GM20431 (cell line): ENCODE measurements around the gene PLXDC1.
"Not testable (repeated sequence)": the region's sequence is repeated elsewhere in the genome, so short reads cannot be mapped to it uniquely, and the experiment has no call there.

ENCODE experiments used
- in situ Hi-C: fragments of 300-500 bp; cut with MseI, MboI; formaldehyde crosslinking; loops from one replicate; pipeline ENCODE4 v1.15.0; 2020; ENCODE audit warnings: low sequenced_read_pairs; ENCODE audit not compliant: unreplicated experiment

The PLXDC1 gene

GRCh38 chr17:39131616-39132015, 19.8 kb downstream of the PLXDC1 start:
- in situ Hi-C loops = no loop called here

DNA sequence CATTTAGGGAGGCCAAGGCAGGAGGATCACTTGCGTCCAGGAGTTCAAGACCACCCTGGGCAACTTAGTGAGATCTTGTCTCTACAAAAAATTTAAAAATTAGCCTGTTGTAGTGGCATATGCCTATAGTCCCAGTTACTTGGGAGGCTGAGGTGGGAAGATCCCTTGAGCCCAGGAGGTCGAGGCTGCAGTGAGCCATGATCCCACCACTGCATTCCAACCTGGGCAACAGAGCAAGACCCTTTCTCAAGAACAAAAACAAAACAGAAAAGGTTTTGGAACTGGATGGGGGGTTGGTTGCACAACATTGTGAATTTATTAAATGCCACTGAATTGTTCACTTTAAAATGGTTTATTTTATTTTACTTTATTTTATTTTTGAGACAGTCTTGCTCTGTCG, 21.2 kb downstream of the PLXDC1 start:
- in situ Hi-C loops = no loop called here

DNA sequence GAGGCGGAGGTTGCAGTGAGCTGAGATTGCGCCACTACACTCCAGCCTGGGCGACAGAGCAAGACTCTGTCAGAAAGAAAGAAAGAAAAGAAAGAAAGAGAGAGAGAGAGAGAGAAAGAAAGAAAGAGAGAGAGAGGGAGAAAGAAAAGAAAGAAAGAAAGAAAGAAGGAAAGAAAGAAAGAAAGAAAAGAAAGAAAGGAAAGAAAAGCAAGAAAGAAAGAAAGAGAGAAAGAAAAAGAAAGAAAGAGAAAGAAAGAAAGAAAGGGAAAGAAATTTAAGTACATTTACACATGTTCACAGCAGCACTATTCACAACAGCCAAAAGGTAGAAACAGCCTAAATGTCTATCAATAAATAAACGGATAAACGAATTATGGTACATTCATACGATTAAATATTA, 21.9 kb downstream of the PLXDC1 start:
- in situ Hi-C loops = not testable (repeated sequence)

- in situ Hi-C loops = no loop called here
Measured at GRCh38 chr17:39126436-39126835, 25.0 kb downstream of the PLXDC1 start.

DNA sequence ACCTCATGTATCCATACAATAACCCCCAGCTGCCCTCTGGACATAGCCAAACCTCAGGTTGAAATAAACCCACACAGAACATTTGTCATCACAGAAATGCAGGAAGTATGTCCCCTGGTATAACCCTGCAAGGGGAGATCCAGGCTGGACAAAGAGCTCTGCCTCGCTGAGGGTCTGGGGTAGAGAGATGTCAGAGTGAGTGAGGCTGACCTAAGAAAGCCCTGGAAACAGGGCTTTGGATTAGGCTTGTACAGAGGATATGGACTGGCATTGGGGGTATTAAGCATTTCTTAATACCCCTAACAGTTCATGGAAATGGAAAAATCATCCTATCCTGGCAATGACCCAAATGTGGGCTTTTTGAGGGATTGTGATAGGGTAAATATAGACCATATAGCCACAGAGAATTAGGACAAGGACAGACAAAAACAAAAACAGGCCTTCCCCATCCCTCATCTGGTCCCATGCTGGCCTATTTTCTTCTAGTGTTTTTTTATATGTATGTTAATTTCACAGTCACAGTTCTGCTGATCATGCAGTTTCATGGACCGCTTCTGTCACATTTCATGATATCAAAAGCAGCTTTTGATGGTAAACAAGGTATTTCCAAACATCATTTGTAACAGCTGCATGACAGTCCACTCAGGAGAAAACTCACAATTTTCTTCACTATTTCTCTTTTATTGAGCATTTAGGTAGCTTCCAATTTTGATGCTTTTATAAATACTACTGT, 26.1 kb downstream of the PLXDC1 start:
- in situ Hi-C loops = no loop called here

DNA sequence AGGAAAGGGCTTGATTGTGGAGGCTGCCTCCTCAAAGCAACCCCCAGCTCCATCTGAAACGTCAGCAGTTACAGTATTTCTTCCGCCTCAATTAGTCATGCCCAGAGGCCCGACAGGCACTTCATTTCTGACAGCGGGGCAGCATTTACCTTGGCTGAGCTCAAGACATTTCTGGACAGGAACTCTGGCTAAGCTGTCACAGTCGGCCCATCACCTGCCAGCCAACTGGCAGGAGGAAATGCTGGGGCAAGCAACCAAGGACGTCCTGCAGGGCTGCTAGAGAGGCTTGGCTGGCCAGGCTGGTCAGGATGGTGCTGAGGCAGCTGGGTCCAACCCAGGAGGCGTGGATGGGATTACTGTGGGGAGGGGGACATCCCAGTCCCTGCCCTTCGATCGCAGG, 27.8 kb downstream of the PLXDC1 start:
- in situ Hi-C loops = no loop called here

DNA sequence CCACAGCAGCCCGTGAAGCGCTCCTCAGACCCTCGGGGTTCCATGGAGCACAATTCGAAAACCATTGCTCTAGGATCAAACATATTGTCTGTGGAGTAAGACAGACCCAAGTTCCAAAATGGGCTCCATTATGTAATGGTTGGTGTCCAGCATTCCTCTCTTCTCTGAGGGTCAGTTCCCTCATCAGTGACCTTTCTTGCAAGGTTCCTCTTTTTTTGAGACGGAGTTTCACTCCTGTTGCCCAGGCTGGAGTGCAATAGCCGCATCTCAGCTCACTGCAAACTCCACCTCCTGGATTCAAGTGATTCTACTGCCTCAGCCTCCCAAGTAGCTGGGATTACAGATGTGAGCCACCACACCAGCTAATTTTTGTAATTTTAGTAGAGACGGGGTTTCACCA, 28.4 kb downstream of the PLXDC1 start:
- in situ Hi-C loops = no loop called here

- in situ Hi-C loops = not testable (repeated sequence)
Measured at GRCh38 chr17:39121919-39122318, 29.5 kb downstream of the PLXDC1 start.

DNA sequence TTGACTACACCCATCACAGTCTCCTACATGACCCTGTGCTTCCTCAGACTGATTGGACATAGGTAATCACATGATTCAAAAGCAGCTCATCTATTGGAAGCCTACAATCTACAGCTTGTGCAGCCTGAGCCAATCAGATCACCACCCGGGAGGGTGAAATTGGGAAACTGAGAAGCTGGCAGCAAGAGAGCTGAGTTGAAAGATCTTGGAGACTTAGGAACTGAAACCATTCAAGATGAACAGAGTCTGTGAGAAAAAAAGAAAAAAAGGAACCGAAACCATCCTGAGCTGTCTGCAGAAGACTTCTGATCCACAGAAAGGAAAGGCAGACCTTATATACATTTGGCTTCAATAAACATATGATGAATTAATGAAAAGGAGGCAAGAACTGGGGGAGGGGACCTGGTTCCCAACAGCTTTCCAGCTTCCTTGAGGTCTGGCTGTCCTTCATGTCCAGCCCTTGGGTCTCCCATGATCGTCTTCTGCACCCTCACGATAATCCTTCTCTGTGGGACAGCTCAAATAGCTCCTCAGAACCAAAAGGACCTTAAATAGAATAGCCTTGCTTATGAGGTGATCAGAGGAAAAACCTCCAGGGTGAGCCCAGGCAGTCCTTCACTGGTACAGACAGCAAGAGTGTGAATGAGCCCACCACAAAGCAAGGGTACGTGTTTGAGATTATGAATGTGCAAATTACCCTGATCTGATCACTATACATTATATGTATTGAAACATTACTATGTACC, 32.6 kb downstream of the PLXDC1 start:
- in situ Hi-C loops = no loop called here

GRCh38 chr17:39116224-39116623, 35.2 kb downstream of the PLXDC1 start:
- in situ Hi-C loops = no loop called here

DNA sequence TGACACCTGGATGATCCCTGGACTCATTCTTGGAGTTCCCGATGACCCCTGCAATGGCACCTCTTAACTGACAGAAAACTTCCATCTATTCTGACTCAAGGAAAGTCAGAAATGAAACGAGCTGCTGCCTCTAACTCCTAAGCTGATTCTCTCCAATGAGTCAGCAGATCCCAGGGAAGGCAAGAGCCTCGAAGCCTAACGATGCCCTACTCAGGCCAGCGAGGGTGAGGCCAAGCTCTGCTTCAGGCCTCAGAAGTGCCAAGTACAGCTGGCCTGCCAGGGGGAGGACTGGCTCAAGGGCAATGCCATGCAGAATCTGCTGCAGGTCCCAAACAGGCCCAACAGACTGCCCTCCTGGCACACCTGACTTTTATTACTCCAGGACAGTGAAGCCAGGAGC, 36.3 kb downstream of the PLXDC1 start:
- in situ Hi-C loops = no loop called here

GRCh38 chr17:39114723-39115122, 36.7 kb downstream of the PLXDC1 start:
- in situ Hi-C loops = no loop called here

- in situ Hi-C loops = no loop called here
Measured at GRCh38 chr17:39113871-39114270, 37.6 kb downstream of the PLXDC1 start.

GRCh38 chr17:39110435-39111136, 40.9 kb downstream of the PLXDC1 start:
- in situ Hi-C loops = no loop called here

DNA sequence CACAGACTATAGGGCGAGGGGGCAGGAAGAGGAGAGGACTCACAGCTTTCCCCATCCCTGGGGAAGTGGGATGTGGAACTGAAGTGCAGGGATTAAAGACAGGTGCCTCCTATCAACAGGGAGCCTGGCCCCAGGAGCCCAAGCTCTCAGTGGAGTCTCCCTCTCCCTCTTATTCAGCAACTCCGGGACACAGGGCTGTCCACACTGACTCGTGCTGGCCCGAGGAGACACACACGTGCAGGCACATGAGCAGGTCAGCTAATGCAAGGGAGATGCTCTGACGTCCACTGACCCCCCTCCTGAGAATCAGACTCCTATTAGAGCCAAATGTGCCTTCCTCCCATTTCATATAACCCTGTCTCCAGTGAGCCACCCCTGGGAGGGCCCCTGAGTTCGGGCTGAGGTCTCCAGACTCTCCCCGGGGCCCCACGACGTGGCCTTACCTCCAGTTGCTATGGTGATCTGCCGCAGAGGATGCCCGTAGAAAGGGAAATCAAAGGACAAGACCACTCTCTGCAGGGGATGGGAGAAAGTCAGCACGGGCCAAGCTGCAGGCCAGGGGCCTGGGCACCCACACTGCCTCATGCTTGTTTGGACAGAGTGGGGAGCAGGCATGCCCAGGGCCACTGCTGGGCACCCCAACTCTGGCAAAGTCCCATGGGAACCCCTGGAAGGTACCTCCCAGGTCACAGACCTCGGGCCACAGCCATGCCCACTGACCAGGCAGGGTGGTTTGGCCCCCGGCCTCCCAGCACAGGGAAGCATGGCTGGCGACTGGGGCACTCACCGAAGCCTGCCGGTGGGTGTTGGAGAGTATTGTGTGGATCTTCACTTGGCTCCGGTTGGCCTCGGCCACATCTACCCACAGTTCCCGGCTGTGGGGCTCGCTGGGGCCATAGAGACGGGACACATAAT, 42.7 kb downstream of the PLXDC1 start:
- in situ Hi-C loops = no loop called here

- in situ Hi-C loops = no loop called here
Measured at GRCh38 chr17:39107973-39108372, 43.5 kb downstream of the PLXDC1 start.

DNA sequence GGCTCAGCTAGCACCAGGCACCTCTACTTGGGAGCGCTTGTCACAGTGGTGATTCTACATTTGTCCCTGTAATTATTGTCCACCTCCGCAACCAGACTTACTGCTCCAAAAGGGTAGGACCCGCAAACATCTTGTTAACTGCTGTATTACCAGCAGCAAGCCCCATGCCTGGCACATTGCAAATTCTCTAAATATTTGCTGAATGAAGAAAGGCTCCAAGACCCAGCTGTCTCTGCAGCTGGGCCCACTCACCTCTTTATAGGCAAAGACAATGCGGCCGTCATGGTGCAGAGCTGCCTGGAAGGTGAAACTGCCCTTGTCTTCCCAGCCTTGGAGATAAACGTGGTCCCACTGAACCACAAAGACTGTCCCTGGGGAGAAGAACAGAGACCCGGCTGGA, 44.3 kb downstream of the PLXDC1 start:
- in situ Hi-C loops = no loop called here

- in situ Hi-C loops = no loop called here
Measured at GRCh38 chr17:39105705-39106104, 45.7 kb downstream of the PLXDC1 start.

DNA sequence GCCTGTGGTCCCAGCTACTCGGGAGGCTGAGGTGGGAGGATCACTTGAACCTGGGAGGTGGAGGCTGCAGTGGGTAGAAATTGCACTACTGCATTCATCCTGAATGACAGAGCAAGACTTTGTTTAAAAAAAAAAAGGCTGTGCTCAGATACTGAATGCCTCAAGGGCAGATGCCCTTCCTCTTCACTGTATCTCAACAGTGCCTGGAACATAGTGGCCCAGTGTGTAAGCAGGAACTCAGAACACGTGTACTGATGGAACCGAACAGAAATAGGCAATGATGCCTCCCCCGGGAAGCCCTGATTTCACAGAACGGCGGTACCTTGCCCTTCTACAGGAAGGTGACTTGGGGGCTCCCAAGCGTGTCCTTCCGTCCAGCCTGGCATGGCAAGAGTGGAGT, 46.8 kb downstream of the PLXDC1 start:
- in situ Hi-C loops = no loop called here

DNA sequence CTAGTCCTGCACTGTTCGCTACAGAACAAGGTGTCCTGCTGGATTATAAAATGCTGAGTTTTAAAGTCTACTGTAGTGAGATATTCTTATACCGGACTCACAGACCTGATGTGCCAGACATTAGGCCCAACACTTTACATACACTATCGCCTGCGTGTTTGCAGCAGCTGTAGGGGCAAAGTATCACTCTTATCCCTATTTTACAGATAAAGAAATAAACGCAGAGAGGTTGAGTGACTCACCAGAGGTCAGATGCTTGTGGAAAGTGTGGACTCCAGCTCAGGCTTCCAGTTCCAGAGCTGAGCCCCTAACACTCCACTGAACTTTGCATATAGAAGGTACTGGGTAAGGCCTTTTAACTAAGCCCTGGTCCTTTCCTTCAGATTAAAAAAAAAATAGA, 47.4 kb downstream of the PLXDC1 start:
- in situ Hi-C loops = no loop called here
